ENCODE results near the gene CADPS2.
"Not testable (repeated sequence)": the region's sequence is repeated elsewhere in the genome, so short reads cannot be mapped to it uniquely, and the experiment has no call there.

CADPS2 gene

DNA sequence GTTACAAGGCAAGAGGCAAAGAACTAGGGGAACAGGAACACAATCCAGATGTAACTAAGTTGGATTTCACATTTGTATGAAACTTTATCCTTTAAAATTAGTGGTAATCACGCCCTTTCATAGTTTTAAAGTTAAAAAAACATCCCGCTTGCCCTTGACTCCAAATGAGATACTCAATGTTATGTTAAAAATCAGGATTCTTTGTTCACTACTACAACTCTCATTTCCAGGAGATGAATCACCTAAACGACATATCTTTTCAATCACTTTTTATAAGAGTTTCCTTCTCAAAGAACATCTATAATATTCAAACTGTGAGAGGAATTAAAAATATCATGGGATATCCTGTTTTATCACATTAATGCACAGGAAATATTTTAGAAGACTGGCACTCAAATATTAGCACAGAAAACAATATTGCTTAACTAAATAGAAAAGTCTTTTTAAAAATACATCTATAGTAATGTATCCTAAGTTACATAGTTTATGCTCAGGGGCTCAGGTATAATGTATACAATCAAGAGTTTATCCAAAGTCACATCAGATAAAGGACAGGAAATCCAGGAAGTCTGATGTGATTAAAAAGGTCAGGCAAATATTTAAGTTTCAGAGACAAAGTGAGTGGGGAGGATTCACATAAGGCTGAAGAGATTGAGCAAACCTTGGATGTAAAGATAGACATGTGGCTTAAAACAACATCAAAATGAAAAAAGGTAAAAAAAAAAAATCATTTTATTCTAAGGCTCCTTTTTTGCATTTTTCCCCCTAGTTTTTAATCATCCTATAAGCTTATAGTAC lies 41.9 kb downstream of the CADPS2 start:
- TF ChIP-seq CTCF (IDR thresholded peaks at IDR 0.05; ENCODE audit: low read length, missing control alignments), result no peak
- DNase-seq (ENCODE audit: low read depth), result no peak
- H3K4me3 ChIP-seq (replicated peaks; ENCODE audit: low read depth, low read length), result no peak overlapping the region

GRCh38 chr7:122842971-122843370 lies 43.3 kb downstream of the CADPS2 start:
- no peak for DNase-seq (ENCODE audit: low read depth)
- H3K4me3 ChIP-seq (replicated peaks; ENCODE audit: low read depth, low read length), result no peak overlapping the region
- no peak for TF ChIP-seq CTCF (IDR thresholded peaks at IDR 0.05; ENCODE audit: low read length, missing control alignments)

DNA sequence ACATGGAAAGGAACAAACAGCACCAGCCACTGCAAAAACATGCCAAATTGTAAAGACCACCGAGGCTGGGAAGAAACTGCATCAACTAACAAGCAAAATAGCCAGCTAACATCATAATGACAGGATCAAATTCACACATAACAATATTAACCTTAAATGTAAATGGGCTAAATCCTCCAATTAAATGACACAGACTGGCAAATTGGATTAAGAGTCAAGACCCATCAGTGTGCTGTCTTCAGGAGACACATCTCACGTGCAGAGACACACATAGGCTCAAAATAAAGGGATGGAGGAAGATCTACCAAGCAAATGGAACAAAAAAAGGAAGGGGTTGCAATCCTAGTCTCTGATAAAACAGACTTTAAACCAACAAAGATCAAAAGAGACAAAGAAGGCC lies 50.0 kb downstream of the CADPS2 start:
- not testable (repeated sequence) for H3K4me3 ChIP-seq (replicated peaks; ENCODE audit: low read depth, low read length); DNase-seq (ENCODE audit: low read depth)

DNA sequence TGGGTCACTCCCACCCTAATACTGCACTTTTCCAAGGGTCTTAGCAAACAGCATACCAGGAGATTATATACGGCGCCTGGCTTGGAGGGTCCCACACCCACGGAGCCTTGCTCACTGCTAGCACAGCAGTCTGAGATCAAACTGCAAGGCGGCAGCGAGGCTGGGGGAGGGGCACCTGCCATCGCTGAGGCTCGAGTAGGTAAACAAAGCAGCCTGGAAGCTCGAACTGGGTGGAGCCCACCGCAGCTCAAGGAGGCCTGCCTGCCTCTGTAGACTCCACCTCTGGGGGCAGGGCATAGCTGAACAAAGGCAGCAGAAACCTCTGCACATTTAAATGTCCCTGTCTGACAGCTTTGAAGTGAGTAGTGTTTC lies 51.7 kb downstream of the CADPS2 start:
- DNase-seq (ENCODE audit: low read depth); H3K4me3 ChIP-seq (replicated peaks; ENCODE audit: low read depth, low read length): not testable (repeated sequence)

- no peak overlapping the region for H3K4me3 ChIP-seq (replicated peaks; ENCODE audit: low read depth, low read length)
- TF ChIP-seq CTCF (IDR thresholded peaks at IDR 0.05; ENCODE audit: low read length, missing control alignments), result no peak
- DNase-seq (ENCODE audit: low read depth), result no peak
Measured at GRCh38 chr7:122833888-122834570, 52.2 kb downstream of the CADPS2 start.

DNA sequence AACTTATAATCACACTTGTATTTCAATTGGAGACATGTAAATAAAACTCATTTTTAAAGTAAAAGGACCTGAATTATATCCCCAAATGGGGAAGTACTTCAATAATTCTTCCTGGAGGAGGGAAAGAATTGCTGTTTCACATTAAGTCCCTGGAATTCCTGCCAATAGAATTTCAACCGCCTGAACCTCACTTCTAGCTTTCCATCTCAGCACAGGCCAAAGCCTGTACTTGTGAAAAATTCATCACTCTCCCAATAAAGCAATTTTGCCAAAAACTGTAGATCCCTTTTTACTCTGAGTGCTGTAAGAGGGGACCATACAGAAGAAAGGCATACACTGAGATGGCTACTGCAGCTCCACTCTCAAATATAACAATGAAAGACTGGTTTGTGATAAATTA lies 54.8 kb downstream of the CADPS2 start:
- no peak overlapping the region for H3K4me3 ChIP-seq (replicated peaks; ENCODE audit: low read depth, low read length)
- no peak for DNase-seq (ENCODE audit: low read depth)
- no peak for TF ChIP-seq CTCF (IDR thresholded peaks at IDR 0.05; ENCODE audit: low read length, missing control alignments)

GRCh38 chr7:122829962-122830361 lies 56.3 kb downstream of the CADPS2 start:
- DNase-seq (ENCODE audit: low read depth), result no peak
- TF ChIP-seq CTCF (IDR thresholded peaks at IDR 0.05; ENCODE audit: low read length, missing control alignments), result no peak
- no peak overlapping the region for H3K4me3 ChIP-seq (replicated peaks; ENCODE audit: low read depth, low read length)

DNA sequence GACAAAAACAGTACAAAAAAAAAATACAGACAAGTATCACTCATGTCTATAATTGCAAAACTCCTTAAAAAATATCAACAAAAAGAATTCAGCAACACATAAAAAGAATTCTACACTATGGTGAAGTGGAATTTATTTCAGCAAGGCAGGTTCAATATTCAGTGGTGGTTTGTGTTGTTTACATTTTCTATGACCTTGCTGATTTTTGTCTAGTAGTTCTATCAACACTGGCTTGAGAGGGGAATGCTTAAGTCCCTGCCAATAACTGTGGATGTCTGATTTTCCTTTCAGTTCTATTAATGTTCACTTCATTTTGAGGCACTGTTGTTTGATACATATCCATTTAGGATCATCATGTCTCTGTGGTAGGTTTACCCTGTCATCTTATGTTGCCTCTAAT lies 58.5 kb downstream of the CADPS2 start:
- DNase-seq (ENCODE audit: low read depth), result no peak
- no peak for TF ChIP-seq CTCF (IDR thresholded peaks at IDR 0.05; ENCODE audit: low read length, missing control alignments)
- H3K4me3 ChIP-seq (replicated peaks; ENCODE audit: low read depth, low read length), result no peak overlapping the region

Data from fibroblast of pulmonary artery (primary cell).